Measurements from ENCODE around the gene ANKRD65.

GRCh38 chr1:1401457-1402010 is 19.5 kb downstream of the ANKRD65 start:
- TF ChIP-seq EZH2 (IDR thresholded peaks at IDR 0.05) (no peak), POLR2AphosphoS5 (IDR thresholded peaks at IDR 0.05; ENCODE audit: low read depth, low read length) (no peak; the same call in none of the 2 replicates), POLR2A (IDR thresholded peaks at IDR 0.05; ENCODE audit: borderline replicate concordance, extremely low read depth, insufficient read depth, insufficient read length) (no peak), CTCF (IDR thresholded peaks at IDR 0.05 in 2 of 3, conservative IDR thresholded peaks at IDR 0.05 in 1 of 3; ENCODE audit: borderline replicate concordance in 1 of 3, insufficient read depth in 1 of 3, low read depth in 2 of 3, low read length in 2 of 3) (no peak), CBX3 (IDR thresholded peaks at IDR 0.05; ENCODE audit: low read depth) (no peak), EGR1 (IDR thresholded peaks at IDR 0.05; ENCODE audit: low read depth) (no peak), SRF (IDR thresholded peaks at IDR 0.05; ENCODE audit: low read depth) (no peak), MAX (IDR thresholded peaks at IDR 0.05) (no peak), CEBPB (IDR thresholded peaks at IDR 0.05; ENCODE audit: low read depth) (no peak)
